ENCODE results near the gene WTIP.
"Not testable (repeated sequence)": the region's sequence is repeated elsewhere in the genome, so short reads cannot be mapped to it uniquely, and the experiment has no call there.

Gene WTIP

GRCh38 chr19:34503531-34504272 lies 22.1 kb downstream of the WTIP start:
- no peak for DNase-seq (ENCODE audit: low read depth in 1 of 2, low spot score in 1 of 2)

DNA sequence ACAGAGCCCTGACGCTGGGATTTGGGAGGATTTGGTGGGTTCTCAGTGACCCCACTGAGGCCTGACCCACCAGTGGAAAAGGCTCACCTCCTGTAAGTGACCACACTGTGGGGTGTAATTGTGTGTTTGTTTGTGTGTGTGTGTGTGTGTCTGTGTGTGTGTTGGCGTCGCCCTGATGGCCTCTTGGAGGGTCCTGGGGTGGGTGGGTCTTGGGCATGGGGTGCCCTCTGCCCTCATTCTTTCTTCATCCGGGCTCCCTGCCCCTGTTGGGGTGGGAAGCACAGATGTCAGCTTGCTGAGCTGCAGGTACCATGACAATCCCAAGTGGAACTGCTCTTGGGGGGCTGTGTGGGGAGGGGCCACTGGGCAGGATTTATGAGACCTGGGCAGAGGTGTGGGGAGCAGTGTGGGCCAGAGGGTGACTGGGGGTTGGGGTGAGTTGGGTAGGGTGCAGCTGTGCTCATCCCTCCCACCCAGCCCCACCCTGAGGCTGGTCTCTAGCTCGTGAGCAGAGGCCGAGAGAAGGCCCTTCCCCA lies 22.8 kb downstream of the WTIP start:
- no peak for DNase-seq (ENCODE audit: low read depth in 1 of 2, low spot score in 1 of 2)

GRCh38 chr19:34504809-34505291 lies 23.3 kb downstream of the WTIP start:
- DNase-seq (ENCODE audit: low read depth in 1 of 2, low spot score in 1 of 2), result no peak

GRCh38 chr19:34505321-34506025 lies 23.9 kb downstream of the WTIP start:
- DNase-seq (ENCODE audit: low read depth in 1 of 2, low spot score in 1 of 2), result no peak

DNA sequence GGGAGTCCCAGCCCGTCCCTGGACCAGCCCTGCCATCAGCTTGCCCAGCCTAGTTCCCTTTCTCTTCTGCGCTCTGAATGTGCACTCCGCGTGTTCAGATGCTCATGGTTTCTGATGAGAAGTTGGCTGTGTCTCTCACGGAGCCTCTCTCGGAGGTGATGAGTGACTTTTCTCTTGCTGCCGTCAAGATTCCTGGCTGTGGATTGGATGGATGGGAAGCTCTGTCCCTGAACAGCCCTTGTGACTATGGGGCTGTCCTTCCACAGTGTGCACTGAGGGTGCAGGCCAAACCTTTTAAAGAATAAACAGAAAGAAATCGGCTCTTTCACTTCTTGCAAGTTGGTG lies 24.4 kb downstream of the WTIP start:
- no peak for DNase-seq (ENCODE audit: low read depth in 1 of 2, low spot score in 1 of 2)

GRCh38 chr19:34507414-34508067 lies 26.0 kb downstream of the WTIP start:
- DNase-seq (ENCODE audit: low read depth in 1 of 2, low spot score in 1 of 2), result no peak

- no peak for DNase-seq (ENCODE audit: low read depth in 1 of 2, low spot score in 1 of 2)
These were observed 27.0 kb downstream of the WTIP start for GRCh38 chr19:34508540-34508939.

GRCh38 chr19:34510904-34511303 lies 29.3 kb downstream of the WTIP start:
- not testable (repeated sequence) for DNase-seq (ENCODE audit: low read depth in 1 of 2, low spot score in 1 of 2)

DNA sequence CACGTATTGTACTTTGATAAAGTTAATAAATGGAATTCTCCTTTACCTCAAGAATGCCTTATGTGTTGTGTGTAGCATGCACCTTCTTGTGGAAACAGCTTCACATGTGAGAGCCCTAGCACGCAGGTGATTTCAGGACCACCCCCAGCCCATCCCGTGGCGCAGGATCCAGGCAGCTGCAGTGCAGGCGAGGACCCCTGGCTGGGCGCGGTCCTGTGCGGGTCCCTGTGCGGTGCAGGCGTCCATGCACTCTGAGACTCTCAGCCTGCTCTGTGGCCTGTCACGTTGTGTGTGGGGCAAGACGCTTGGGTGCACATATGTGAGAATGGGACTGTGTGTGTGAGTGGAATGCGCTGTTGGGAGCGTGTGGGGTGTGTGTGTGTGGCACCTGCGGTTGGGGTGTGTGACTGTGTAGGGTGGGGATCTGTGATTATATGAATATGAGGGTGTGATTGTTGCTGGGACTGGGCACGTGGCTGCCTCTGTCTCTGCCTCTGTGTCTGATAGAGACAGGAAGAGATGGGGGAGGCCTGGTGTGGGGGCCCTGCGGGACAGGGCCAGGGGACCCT lies 30.8 kb downstream of the WTIP start:
- no peak for DNase-seq (ENCODE audit: low read depth in 1 of 2, low spot score in 1 of 2)

- no peak for DNase-seq (ENCODE audit: low read depth in 1 of 2, low spot score in 1 of 2)
These were observed 32.2 kb downstream of the WTIP start for GRCh38 chr19:34513767-34514166.

DNA sequence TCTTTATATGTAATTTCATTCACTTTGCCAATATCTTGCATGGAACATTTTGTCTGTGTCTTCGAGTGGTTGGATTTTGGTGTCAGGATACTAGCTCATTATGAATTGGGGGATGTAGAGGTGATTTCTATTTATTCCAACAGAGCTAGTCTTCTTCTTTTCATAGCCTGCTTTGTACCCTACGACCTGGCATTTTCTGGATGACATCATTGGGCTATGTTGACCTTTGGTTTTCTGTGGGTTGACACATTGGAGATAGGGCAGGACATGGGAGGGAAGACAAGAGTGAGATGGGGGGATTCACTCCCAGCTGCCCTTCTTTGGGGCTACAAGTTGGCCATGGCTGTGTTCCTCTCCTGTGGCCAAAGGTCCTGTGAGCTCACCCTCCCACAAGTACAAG lies 38.0 kb downstream of the WTIP start:
- no peak for DNase-seq (ENCODE audit: low read depth in 1 of 2, low spot score in 1 of 2)

DNA sequence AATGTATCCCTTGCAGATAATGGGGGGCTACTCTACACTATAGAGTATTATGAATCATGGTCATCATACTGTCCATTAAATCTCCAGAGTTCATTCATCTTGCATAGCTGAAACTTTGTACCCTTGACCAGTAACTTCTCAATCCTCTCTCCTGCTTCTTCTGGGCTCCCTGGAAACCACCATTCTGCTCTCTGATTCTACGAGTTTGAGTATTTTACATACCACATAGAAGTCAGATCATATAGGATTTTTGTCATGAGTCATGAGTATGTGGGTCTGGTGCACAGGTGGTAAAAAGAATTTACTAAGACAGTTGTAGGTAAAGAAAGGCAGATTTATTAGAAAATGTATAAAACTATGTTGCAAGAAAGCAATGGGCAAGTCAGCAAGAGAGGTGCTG lies 41.9 kb downstream of the WTIP start:
- no peak for DNase-seq (ENCODE audit: low read depth in 1 of 2, low spot score in 1 of 2)

- DNase-seq (ENCODE audit: low read depth in 1 of 2, low spot score in 1 of 2), result no peak
These were observed 43.4 kb downstream of the WTIP start for GRCh38 chr19:34525001-34525400.

GRCh38 chr19:34534206-34534605 lies 52.6 kb downstream of the WTIP start:
- DNase-seq (ENCODE audit: low read depth in 1 of 2, low spot score in 1 of 2), result no peak

- DNase-seq (ENCODE audit: low read depth in 1 of 2, low spot score in 1 of 2), result no peak
These were observed 57.8 kb downstream of the WTIP start for GRCh38 chr19:34539396-34539795.

DNA sequence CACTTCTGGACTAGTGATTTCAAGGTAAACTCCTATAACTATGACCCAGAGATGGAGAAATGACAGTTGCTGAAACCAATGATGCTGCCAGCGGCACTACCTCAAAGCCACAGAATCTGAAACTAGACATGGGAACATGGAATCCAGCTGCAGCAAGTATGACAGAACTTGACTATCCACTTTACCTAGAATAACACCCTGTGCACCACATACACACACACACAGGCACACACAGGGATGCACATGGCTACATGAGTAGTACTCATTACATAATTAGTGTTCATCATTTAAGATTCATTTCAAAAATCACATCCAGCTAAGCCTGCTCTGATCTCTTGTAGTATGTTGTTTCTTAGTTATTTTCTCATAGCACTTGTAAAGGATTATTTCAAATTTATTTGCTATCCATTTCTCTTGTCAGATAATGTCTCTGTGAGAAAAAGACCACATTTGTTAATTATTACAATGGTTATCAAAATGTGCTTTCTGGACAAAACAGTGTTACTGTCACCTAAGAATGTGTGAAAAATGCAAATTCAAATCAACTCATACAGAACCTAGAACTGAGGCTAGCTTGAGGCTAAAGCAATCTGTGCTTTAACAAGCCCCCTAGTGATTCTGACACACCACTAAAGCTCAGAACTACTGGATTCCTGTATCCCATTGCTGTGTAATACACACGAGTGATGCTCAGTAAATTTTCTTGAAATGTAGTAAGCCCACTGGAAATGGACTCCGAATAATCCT lies 59.4 kb downstream of the WTIP start:
- DNase-seq (ENCODE audit: low read depth in 1 of 2, low spot score in 1 of 2), result no peak

GRCh38 chr19:34549833-34550232 lies 68.3 kb downstream of the WTIP start:
- no peak for DNase-seq (ENCODE audit: low read depth in 1 of 2, low spot score in 1 of 2)

- no peak for DNase-seq (ENCODE audit: low read depth in 1 of 2, low spot score in 1 of 2)
These were observed 73.9 kb downstream of the WTIP start for GRCh38 chr19:34555447-34555846.

DNA sequence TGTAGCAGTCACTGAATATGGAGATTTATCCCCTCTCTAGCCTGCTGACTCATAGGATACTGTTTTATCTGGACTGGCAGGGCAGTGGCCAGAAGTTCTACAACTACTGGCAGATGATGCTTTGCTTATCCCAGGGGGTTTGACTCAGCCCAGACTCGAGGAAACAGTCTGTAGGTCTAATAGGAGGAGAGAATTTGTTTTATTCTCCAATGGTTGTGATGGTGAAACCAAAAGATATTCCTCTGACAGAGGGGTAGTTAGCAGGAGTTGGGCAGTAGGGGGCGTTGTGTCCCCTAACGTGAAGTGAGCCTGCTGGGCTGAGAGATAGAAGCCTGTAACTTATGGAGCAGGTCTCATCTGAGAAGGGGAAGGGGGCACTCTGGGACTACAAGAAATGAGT lies 74.9 kb downstream of the WTIP start:
- DNase-seq (ENCODE audit: low read depth in 1 of 2, low spot score in 1 of 2), result no peak

- DNase-seq (ENCODE audit: low read depth in 1 of 2, low spot score in 1 of 2), result no peak
These were observed 77.5 kb downstream of the WTIP start for GRCh38 chr19:34559045-34559444.

DNA sequence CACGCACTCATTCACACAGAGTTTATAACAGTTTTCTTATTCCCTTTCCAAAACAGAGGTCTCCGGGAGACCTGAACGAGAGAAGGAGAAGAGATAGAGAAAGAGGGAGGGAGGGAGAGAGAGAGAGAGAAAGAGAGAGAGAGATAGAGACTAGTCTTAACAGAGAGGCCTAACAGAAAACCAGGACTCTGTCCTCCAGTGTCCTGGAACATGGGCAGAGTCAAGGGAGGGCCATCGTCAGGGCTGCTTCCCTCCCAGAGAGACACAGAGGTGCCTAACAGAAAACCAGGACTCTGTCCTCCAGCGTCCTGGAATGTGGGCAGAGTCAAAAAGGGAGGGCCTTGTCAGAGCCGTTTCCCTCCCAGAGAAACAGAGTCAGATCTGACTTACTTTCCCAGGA lies 78.7 kb downstream of the WTIP start:
- DNase-seq (ENCODE audit: low read depth in 1 of 2, low spot score in 1 of 2), result no peak
